H1 (cell line): Measurements from ENCODE around the gene HTR6. TPM values are rescaled to one million over a fixed set of nuclear protein-coding genes. Genes with fewer than 3 reads are reported as not detected.

Experiments
- ASH2L ChIP-seq: fragments of 200-600, 300-600 bp; sonication (generic); IDR thresholded peaks from one replicate; pipeline ENCODE4 v1.7.1; 2017; ENCODE audit warnings: low read length
- BCL11A ChIP-seq, 2 experiments: IDR thresholded peaks; one replicate each; pipeline ENCODE4 v1.6.1; 2011; ENCODE audit warnings: low read depth in 2 of 2, low read length in 2 of 2, mild to moderate bottlenecking in 2 of 2
- EZH2 ChIP-seq: fragments of 200-600 bp; sonication (generic); IDR thresholded peaks from 2 replicates; pipeline ENCODE4 v1.7.1; 2012; ENCODE audit warnings: low read depth, mild to moderate bottlenecking, moderate library complexity, low read length, inconsistent platforms; ENCODE audit not compliant: severe bottlenecking
- FOSL1 ChIP-seq: IDR thresholded peaks from 2 replicates; pipeline ENCODE4 v1.6.1; 2011; ENCODE audit warnings: mild to moderate bottlenecking, low read depth, low read length, moderate library complexity; ENCODE audit not compliant: insufficient read depth
- NANOG ChIP-seq: IDR thresholded peaks from 2 replicates; pipeline ENCODE4 v1.6.1; 2011; ENCODE audit warnings: low read length, low read depth, mild to moderate bottlenecking, inconsistent platforms; ENCODE audit not compliant: insufficient read depth, poor library complexity, severe bottlenecking
- RAD21 ChIP-seq, 2 experiments: IDR thresholded peaks in 1 of 2; conservative IDR thresholded peaks in 1 of 2; 2 replicates each; pipeline ENCODE4 v1.6.1; 2011; ENCODE audit warnings: low read depth in 2 of 2, low read length in 2 of 2, improper control_type of control experiment in 1 of 2, inconsistent platforms in 1 of 2, mild to moderate bottlenecking in 1 of 2, moderate library complexity in 1 of 2
- SP1 ChIP-seq: IDR thresholded peaks from 2 replicates; pipeline ENCODE4 v1.6.1; 2011; ENCODE audit warnings: low read depth, low read length
- SP4 ChIP-seq: IDR thresholded peaks from 2 replicates; pipeline ENCODE4 v1.6.1; 2012; ENCODE audit warnings: low read length, inconsistent platforms
- TCF12 ChIP-seq: IDR thresholded peaks from 2 replicates; pipeline ENCODE4 v1.6.1; 2011; ENCODE audit warnings: low read depth, mild to moderate bottlenecking, low read length
- polyA plus RNA-seq, 7 experiments: library from polyadenylated mRNA; depleted of rRNA in 3 of 7; stranded (reverse) in 5 of 7; unstranded in 2 of 7; fragments of >200 nt in 5 of 7; fragments of 200-250 nt in 2 of 7; gene quantifications; 1 replicate in 5 of 7; 2 replicates in 1 of 7; 4 replicates in 1 of 7; pipeline versions ENCODE4 v1.2.1 to v1.2.3, GENCODE V29; 2011 to 2013; ENCODE audit warnings: missing spikeins in 2 of 7, mixed read lengths in 2 of 7
- total RNA-seq: library from RNA; stranded (reverse); fragmentation: NEBNext Ultra II Directional; extraction: Animal tissue kit (Norgen Biotek cat#: 25700); gene quantifications from 2 replicates; pipeline ENCODE4 v1.2.1, GENCODE V29; 2021
- TF ChIP-seq, protein P1 (sequence below): fragments of 300-600 bp; sonication (generic); IDR thresholded peaks from 2 replicates; pipeline ENCODE4 v1.7.1; 2012; ENCODE audit warnings: low read length, moderate library complexity, mild to moderate bottlenecking, inconsistent platforms; ENCODE audit not compliant: insufficient replicate concordance
- TF ChIP-seq, protein P2 (sequence below): IDR thresholded peaks from 2 replicates; pipeline ENCODE4 v1.6.1; 2011; ENCODE audit warnings: low read depth, mild to moderate bottlenecking, low read length; ENCODE audit not compliant: insufficient read depth

Gene HTR6
- total and polyA plus RNA-seq, 2 of the 8 experiments (the other 6 are each of a cell fraction or from before 2014, with no cell fraction given), result 0.76 to 0.95 TPM

DNA sequence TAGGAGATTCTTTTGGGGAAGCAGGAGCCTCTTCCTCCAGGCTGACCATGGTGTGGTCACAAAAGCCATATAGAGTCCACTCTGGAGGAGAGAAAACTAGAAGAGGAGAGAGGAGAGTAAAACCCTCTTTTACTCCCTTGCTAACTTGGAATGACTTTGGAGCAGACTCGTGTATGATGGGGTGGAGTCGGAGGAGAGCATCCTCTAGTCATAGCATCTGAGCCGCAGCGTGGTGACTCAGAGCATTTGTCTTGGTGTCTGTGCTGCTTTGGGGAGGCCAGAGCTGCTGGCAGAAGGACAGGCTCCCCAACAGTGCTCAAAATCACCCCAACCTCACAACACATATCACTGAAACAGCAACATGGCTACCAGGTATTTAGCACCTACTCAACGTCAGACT, 11.1 kb downstream of the HTR6 start (continued):
- TF ChIP-seq, protein P1, sequence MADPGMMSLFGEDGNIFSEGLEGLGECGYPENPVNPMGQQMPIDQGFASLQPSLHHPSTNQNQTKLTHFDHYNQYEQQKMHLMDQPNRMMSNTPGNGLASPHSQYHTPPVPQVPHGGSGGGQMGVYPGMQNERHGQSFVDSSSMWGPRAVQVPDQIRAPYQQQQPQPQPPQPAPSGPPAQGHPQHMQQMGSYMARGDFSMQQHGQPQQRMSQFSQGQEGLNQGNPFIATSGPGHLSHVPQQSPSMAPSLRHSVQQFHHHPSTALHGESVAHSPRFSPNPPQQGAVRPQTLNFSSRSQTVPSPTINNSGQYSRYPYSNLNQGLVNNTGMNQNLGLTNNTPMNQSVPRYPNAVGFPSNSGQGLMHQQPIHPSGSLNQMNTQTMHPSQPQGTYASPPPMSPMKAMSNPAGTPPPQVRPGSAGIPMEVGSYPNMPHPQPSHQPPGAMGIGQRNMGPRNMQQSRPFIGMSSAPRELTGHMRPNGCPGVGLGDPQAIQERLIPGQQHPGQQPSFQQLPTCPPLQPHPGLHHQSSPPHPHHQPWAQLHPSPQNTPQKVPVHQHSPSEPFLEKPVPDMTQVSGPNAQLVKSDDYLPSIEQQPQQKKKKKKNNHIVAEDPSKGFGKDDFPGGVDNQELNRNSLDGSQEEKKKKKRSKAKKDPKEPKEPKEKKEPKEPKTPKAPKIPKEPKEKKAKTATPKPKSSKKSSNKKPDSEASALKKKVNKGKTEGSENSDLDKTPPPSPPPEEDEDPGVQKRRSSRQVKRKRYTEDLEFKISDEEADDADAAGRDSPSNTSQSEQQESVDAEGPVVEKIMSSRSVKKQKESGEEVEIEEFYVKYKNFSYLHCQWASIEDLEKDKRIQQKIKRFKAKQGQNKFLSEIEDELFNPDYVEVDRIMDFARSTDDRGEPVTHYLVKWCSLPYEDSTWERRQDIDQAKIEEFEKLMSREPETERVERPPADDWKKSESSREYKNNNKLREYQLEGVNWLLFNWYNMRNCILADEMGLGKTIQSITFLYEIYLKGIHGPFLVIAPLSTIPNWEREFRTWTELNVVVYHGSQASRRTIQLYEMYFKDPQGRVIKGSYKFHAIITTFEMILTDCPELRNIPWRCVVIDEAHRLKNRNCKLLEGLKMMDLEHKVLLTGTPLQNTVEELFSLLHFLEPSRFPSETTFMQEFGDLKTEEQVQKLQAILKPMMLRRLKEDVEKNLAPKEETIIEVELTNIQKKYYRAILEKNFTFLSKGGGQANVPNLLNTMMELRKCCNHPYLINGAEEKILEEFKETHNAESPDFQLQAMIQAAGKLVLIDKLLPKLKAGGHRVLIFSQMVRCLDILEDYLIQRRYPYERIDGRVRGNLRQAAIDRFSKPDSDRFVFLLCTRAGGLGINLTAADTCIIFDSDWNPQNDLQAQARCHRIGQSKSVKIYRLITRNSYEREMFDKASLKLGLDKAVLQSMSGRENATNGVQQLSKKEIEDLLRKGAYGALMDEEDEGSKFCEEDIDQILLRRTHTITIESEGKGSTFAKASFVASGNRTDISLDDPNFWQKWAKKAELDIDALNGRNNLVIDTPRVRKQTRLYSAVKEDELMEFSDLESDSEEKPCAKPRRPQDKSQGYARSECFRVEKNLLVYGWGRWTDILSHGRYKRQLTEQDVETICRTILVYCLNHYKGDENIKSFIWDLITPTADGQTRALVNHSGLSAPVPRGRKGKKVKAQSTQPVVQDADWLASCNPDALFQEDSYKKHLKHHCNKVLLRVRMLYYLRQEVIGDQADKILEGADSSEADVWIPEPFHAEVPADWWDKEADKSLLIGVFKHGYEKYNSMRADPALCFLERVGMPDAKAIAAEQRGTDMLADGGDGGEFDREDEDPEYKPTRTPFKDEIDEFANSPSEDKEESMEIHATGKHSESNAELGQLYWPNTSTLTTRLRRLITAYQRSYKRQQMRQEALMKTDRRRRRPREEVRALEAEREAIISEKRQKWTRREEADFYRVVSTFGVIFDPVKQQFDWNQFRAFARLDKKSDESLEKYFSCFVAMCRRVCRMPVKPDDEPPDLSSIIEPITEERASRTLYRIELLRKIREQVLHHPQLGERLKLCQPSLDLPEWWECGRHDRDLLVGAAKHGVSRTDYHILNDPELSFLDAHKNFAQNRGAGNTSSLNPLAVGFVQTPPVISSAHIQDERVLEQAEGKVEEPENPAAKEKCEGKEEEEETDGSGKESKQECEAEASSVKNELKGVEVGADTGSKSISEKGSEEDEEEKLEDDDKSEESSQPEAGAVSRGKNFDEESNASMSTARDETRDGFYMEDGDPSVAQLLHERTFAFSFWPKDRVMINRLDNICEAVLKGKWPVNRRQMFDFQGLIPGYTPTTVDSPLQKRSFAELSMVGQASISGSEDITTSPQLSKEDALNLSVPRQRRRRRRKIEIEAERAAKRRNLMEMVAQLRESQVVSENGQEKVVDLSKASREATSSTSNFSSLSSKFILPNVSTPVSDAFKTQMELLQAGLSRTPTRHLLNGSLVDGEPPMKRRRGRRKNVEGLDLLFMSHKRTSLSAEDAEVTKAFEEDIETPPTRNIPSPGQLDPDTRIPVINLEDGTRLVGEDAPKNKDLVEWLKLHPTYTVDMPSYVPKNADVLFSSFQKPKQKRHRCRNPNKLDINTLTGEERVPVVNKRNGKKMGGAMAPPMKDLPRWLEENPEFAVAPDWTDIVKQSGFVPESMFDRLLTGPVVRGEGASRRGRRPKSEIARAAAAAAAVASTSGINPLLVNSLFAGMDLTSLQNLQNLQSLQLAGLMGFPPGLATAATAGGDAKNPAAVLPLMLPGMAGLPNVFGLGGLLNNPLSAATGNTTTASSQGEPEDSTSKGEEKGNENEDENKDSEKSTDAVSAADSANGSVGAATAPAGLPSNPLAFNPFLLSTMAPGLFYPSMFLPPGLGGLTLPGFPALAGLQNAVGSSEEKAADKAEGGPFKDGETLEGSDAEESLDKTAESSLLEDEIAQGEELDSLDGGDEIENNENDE, result no peak
- TF ChIP-seq BCL11A (IDR thresholded peaks at IDR 0.05; ENCODE audit: low read depth in 2 of 2, low read length in 2 of 2) (no peak), SP4 (no peak), ASH2L (no peak), EZH2 (no peak), RAD21 (IDR thresholded peaks at IDR 0.05 in 1 of 2, conservative IDR thresholded peaks at IDR 0.05 in 1 of 2; ENCODE audit: low read depth in 2 of 2, low read length in 2 of 2) (no peak), SP1 (no peak), NANOG (no peak), FOSL1 (no peak), TCF12 (no peak)
- TF ChIP-seq, protein P2, sequence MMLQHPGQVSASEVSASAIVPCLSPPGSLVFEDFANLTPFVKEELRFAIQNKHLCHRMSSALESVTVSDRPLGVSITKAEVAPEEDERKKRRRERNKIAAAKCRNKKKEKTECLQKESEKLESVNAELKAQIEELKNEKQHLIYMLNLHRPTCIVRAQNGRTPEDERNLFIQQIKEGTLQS, result no peak
